Neural cell (in vitro differentiated cells): ENCODE results near the gene COX17.

Source experiments
- EP300 ChIP-seq: fragments of 450-650 bp; conservative IDR thresholded peaks from 2 replicates; pipeline ENCODE4 v1.6.1; 2014; ENCODE audit warnings: antibody characterized with exemption, mild to moderate bottlenecking, moderate library complexity; ENCODE audit not compliant: poor library complexity, severe bottlenecking
- POLR2AphosphoS5 ChIP-seq: IDR thresholded peaks from 2 replicates; pipeline ENCODE4 v1.6.1; 2012
- TF ChIP-seq, protein P1 (sequence below): fragments of 450-650 bp; IDR thresholded peaks from 2 replicates; pipeline ENCODE4 v1.5.1; 2014; ENCODE audit warnings: antibody characterized with exemption, mild to moderate bottlenecking, moderate library complexity; ENCODE audit not compliant: poor library complexity, severe bottlenecking

DNA sequence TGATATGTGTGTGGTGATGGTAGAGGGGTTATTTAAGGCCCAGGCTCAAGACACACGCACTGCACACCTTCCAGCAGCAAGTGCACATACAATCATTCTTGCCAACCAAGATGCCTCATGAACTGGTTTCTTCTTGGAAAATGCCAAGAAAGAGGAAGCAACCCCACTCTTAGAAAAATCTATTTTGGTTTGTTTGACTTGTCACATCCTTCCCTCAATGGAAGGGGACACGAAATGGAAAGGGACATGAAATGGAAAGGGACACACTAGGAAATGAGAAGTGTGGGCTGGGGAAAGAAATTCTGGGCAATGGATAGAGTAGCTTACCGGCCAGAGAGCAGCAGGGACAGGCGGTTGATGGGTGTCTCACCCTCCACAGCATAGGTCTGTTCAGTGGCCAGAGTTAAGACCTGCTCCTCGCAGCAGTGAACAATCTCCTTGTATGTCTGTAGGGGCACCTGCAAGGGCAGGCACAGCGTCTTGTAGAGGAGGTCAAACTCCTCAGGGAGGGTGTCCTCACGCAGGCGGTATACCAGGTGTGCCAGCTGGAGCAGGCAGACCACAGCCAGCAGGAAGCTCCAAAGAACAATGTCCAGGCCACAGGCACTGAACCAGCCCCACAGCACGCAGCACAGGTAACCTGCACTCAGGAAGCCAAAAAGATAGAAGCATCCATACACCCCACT lies 17.5 kb downstream of the COX17 start:
- TF ChIP-seq POLR2AphosphoS5 (no peak), EP300 (no peak)
- TF ChIP-seq, protein P1, sequence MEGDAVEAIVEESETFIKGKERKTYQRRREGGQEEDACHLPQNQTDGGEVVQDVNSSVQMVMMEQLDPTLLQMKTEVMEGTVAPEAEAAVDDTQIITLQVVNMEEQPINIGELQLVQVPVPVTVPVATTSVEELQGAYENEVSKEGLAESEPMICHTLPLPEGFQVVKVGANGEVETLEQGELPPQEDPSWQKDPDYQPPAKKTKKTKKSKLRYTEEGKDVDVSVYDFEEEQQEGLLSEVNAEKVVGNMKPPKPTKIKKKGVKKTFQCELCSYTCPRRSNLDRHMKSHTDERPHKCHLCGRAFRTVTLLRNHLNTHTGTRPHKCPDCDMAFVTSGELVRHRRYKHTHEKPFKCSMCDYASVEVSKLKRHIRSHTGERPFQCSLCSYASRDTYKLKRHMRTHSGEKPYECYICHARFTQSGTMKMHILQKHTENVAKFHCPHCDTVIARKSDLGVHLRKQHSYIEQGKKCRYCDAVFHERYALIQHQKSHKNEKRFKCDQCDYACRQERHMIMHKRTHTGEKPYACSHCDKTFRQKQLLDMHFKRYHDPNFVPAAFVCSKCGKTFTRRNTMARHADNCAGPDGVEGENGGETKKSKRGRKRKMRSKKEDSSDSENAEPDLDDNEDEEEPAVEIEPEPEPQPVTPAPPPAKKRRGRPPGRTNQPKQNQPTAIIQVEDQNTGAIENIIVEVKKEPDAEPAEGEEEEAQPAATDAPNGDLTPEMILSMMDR, result no peak
